ENCODE results near the gene MTMR3.

Gene MTMR3

GRCh38 chr22:30027169-30027568 is 144.2 kb downstream of the MTMR3 start:
- Histone ChIP-seq H3K9me3 (no peaks in the 10 kb centered on the region), H3K4me3 (ENCODE audit: low read depth, low read length) (no peak overlapping the region), H3K36me3 (peaks cover 20% of the 10 kb centered on the region), H3K27me3 (no peaks in the 10 kb centered on the region), H3K4me1 (peaks cover 4% of the 10 kb centered on the region)
- TF ChIP-seq CTCF (IDR thresholded peaks at IDR 0.05; ENCODE audit: low read depth, low read length) = no peak
- no peak for DNase-seq

GRCh38 chr22:30027791-30028190 is 144.8 kb downstream of the MTMR3 start:
- no peak for DNase-seq
- no peaks in the 10 kb centered on the region for H3K27me3 ChIP-seq
- no peaks in the 10 kb centered on the region for H3K4me1 ChIP-seq
- no peak overlapping the region for H3K4me3 ChIP-seq (ENCODE audit: low read depth, low read length)
- TF ChIP-seq CTCF (IDR thresholded peaks at IDR 0.05; ENCODE audit: low read depth, low read length) = no peak
- H3K9me3 ChIP-seq = no peaks in the 10 kb centered on the region
- peaks cover 15% of the 10 kb centered on the region for H3K36me3 ChIP-seq

GRCh38 chr22:30028731-30029130 is 145.8 kb downstream of the MTMR3 start:
- Histone ChIP-seq H3K27me3 (no peaks in the 10 kb centered on the region), H3K4me3 (ENCODE audit: low read depth, low read length) (no peak overlapping the region), H3K4me1 (no peaks in the 10 kb centered on the region), H3K36me3 (peaks cover 13% of the 10 kb centered on the region), H3K9me3 (no peaks in the 10 kb centered on the region)
- TF ChIP-seq CTCF (IDR thresholded peaks at IDR 0.05; ENCODE audit: low read depth, low read length) = no peak
- DNase-seq = no peak

- TF ChIP-seq CTCF (IDR thresholded peaks at IDR 0.05; ENCODE audit: low read depth, low read length) = no peak
- no peaks in the 10 kb centered on the region for H3K9me3 ChIP-seq
- H3K27me3 ChIP-seq = no peaks in the 10 kb centered on the region
- no peaks in the 10 kb centered on the region for H3K4me1 ChIP-seq
- no peak for DNase-seq
- peaks cover 13% of the 10 kb centered on the region for H3K36me3 ChIP-seq
- H3K4me3 ChIP-seq (ENCODE audit: low read depth, low read length) = no peak overlapping the region
Observed at GRCh38 chr22:30029512-30029911, 146.5 kb downstream of the MTMR3 start.

- no peaks in the 10 kb centered on the region for H3K9me3 ChIP-seq
- H3K36me3 ChIP-seq = peaks cover 13% of the 10 kb centered on the region
- H3K4me1 ChIP-seq = no peaks in the 10 kb centered on the region
- H3K27me3 ChIP-seq = no peaks in the 10 kb centered on the region
- no peak overlapping the region for H3K4me3 ChIP-seq (ENCODE audit: low read depth, low read length)
- DNase-seq = no peak
- no peak for TF ChIP-seq CTCF (IDR thresholded peaks at IDR 0.05; ENCODE audit: low read depth, low read length)
Observed at GRCh38 chr22:30030329-30030728, 147.4 kb downstream of the MTMR3 start.

- TF ChIP-seq CTCF (IDR thresholded peaks at IDR 0.05; ENCODE audit: low read depth, low read length) = no peak
- H3K9me3 ChIP-seq = no peaks in the 10 kb centered on the region
- no peaks in the 10 kb centered on the region for H3K4me1 ChIP-seq
- peaks cover 9% of the 10 kb centered on the region for H3K36me3 ChIP-seq
- H3K4me3 ChIP-seq (ENCODE audit: low read depth, low read length) = no peak overlapping the region
- DNase-seq = no peak
- H3K27me3 ChIP-seq = no peaks in the 10 kb centered on the region
Observed at GRCh38 chr22:30031328-30031727, 148.4 kb downstream of the MTMR3 start.
